ENCODE data around the gene LYRM4. TPM values are rescaled to one million over a fixed set of nuclear protein-coding genes. Genes with fewer than 3 reads are reported as not detected.
"Not testable (repeated sequence)": the region's sequence is repeated elsewhere in the genome, so short reads cannot be mapped to it uniquely, and the experiment has no call there.

The LYRM4 gene
- total RNA-seq, 1 experiment from 2014 or later: 36.1 TPM

GRCh38 chr6:5123296-5124143 lies 137.2 kb downstream of the LYRM4 start:
- Mint-ChIP-seq H3K4me3 (ENCODE audit: unreplicated experiment) (no peak overlapping the region), H3K9me3 (ENCODE audit: unreplicated experiment) (no peaks in the 10 kb centered on the region), H3K27me3 (ENCODE audit: insufficient read depth, unreplicated experiment) (no peaks in the 10 kb centered on the region), H3K36me3 (ENCODE audit: insufficient read depth, unreplicated experiment) (no peaks in the 10 kb centered on the region), H3K4me1 (ENCODE audit: insufficient read depth, unreplicated experiment) (peaks cover 18% of the 10 kb centered on the region), H3K27ac (ENCODE audit: low read depth, unreplicated experiment) (no peak overlapping the region)
- TF ChIP-seq CTCF (IDR thresholded peaks at IDR 0.05; ENCODE audit: unreplicated experiment): no peak
- CTCF ChIA-PET: interaction anchor here (0.6 kb wide), 1 partner anchor 31 kb away, joined by 3 read pairs; no protein-coding TSS in a partner anchor
- DNase-seq (ENCODE audit: unreplicated experiment): no peak
- POLR2A ChIA-PET: no interaction called here
- no TSS peak for BruUV-seq (replicated peaks)
- intact Hi-C loops (cut with micrococcal nuclease): no loop called here

- no peak overlapping the region for H3K4me3 Mint-ChIP-seq (ENCODE audit: unreplicated experiment)
- CTCF ChIA-PET: no interaction called here
- no peak for TF ChIP-seq CTCF (IDR thresholded peaks at IDR 0.05; ENCODE audit: unreplicated experiment)
- POLR2A ChIA-PET: no interaction called here
- BruUV-seq (replicated peaks): no TSS peak
- H3K27ac Mint-ChIP-seq (ENCODE audit: low read depth, unreplicated experiment): no peak overlapping the region
- DNase-seq (ENCODE audit: unreplicated experiment): no peak
- H3K9me3 Mint-ChIP-seq (ENCODE audit: unreplicated experiment): no peaks in the 10 kb centered on the region
- no peaks in the 10 kb centered on the region for H3K36me3 Mint-ChIP-seq (ENCODE audit: insufficient read depth, unreplicated experiment)
- H3K4me1 Mint-ChIP-seq (ENCODE audit: insufficient read depth, unreplicated experiment): peaks cover 18% of the 10 kb centered on the region
- intact Hi-C loops (cut with micrococcal nuclease): no loop called here
- no peaks in the 10 kb centered on the region for H3K27me3 Mint-ChIP-seq (ENCODE audit: insufficient read depth, unreplicated experiment)
Measured at GRCh38 chr6:5122504-5123112, 138.1 kb downstream of the LYRM4 start.

GRCh38 chr6:5121956-5122355 lies 138.8 kb downstream of the LYRM4 start:
- H3K36me3 Mint-ChIP-seq (ENCODE audit: insufficient read depth, unreplicated experiment): no peaks in the 10 kb centered on the region
- DNase-seq (ENCODE audit: unreplicated experiment): no peak
- no peaks in the 10 kb centered on the region for H3K9me3 Mint-ChIP-seq (ENCODE audit: unreplicated experiment)
- no peak for TF ChIP-seq CTCF (IDR thresholded peaks at IDR 0.05; ENCODE audit: unreplicated experiment)
- no peaks in the 10 kb centered on the region for H3K27me3 Mint-ChIP-seq (ENCODE audit: insufficient read depth, unreplicated experiment)
- H3K4me1 Mint-ChIP-seq (ENCODE audit: insufficient read depth, unreplicated experiment): peaks cover 18% of the 10 kb centered on the region
- BruUV-seq (replicated peaks): no TSS peak
- H3K27ac Mint-ChIP-seq (ENCODE audit: low read depth, unreplicated experiment): no peak overlapping the region
- ChIA-PET POLR2A (no interaction called here), CTCF (interaction anchor here (0.6 kb wide), 1 partner anchor 21 kb away, joined by 3 read pairs; no protein-coding TSS in a partner anchor)
- intact Hi-C loops (cut with micrococcal nuclease): no loop called here
- H3K4me3 Mint-ChIP-seq (ENCODE audit: unreplicated experiment): no peak overlapping the region

GRCh38 chr6:5121479-5121878 lies 139.3 kb downstream of the LYRM4 start:
- H3K36me3 Mint-ChIP-seq (ENCODE audit: insufficient read depth, unreplicated experiment): no peaks in the 10 kb centered on the region
- H3K27ac Mint-ChIP-seq (ENCODE audit: low read depth, unreplicated experiment): no peak overlapping the region
- ChIA-PET CTCF (interaction anchor here (0.6 kb wide), 1 partner anchor 22 kb away, joined by 3 read pairs; no protein-coding TSS in a partner anchor), POLR2A (no interaction called here)
- no peak for DNase-seq (ENCODE audit: unreplicated experiment)
- H3K4me1 Mint-ChIP-seq (ENCODE audit: insufficient read depth, unreplicated experiment): peaks cover 18% of the 10 kb centered on the region
- no peak overlapping the region for H3K4me3 Mint-ChIP-seq (ENCODE audit: unreplicated experiment)
- no TSS peak for BruUV-seq (replicated peaks)
- H3K27me3 Mint-ChIP-seq (ENCODE audit: insufficient read depth, unreplicated experiment): no peaks in the 10 kb centered on the region
- intact Hi-C loops (cut with micrococcal nuclease): no loop called here
- H3K9me3 Mint-ChIP-seq (ENCODE audit: unreplicated experiment): no peaks in the 10 kb centered on the region
- TF ChIP-seq CTCF (IDR thresholded peaks at IDR 0.05; ENCODE audit: unreplicated experiment): no peak

GRCh38 chr6:5120543-5120942 lies 140.2 kb downstream of the LYRM4 start:
- H3K4me1 Mint-ChIP-seq (ENCODE audit: insufficient read depth, unreplicated experiment); H3K9me3 Mint-ChIP-seq (ENCODE audit: unreplicated experiment); H3K27ac Mint-ChIP-seq (ENCODE audit: low read depth, unreplicated experiment); POLR2A ChIA-PET; BruUV-seq (replicated peaks); H3K4me3 Mint-ChIP-seq (ENCODE audit: unreplicated experiment); DNase-seq (ENCODE audit: unreplicated experiment); H3K27me3 Mint-ChIP-seq (ENCODE audit: insufficient read depth, unreplicated experiment); intact Hi-C loops (cut with micrococcal nuclease); H3K36me3 Mint-ChIP-seq (ENCODE audit: insufficient read depth, unreplicated experiment): not testable (repeated sequence)
- CTCF ChIA-PET: interaction anchor here (0.8 kb wide), 1 partner anchor 259 kb away, joined by 3 read pairs; no protein-coding TSS in a partner anchor
